ENCODE measurements around the gene ABHD17A.

ABHD17A gene

DNA sequence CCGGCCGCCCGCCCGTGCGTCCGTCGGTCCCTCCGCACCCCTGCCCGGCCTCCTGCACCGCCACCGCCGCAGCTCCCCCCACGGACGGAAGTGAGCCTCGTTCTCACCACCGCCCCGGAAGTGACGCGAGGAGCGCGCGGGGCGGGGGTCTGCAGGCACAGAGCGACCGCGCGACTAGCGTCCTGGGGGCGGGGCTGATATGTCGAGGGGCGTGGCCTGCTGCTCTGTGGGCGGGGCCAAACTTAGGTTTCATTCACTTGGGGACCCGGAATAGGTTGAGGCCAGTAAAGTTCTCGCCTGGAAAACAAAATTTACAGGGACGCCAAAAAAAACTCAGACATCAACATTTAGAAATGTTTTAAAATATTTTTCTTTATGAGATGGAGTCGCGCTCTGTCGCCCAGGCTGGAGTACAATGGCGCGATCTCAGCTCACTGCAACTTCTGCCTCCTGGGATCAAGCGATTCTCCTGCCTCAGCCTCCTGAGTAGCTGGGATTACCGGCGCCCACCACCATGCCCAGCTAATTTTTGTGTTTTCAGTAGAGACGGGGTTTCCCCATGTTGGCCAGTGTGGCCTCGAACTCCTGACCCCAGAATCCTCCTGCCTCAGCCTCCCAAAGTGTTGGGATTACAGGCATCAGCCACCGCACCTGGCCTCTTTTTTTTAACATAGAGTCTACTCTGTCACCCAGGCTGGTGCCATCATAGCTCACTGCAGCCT, at the start of gene ABHD17A:
TSS of gene ABHD17A (minus strand) at position 99 of the 722 bp plus-strand sequence. CDS start 3,930 bp downstream, outside the sequence.
- DNase-seq = peak; percentile 95

DNA sequence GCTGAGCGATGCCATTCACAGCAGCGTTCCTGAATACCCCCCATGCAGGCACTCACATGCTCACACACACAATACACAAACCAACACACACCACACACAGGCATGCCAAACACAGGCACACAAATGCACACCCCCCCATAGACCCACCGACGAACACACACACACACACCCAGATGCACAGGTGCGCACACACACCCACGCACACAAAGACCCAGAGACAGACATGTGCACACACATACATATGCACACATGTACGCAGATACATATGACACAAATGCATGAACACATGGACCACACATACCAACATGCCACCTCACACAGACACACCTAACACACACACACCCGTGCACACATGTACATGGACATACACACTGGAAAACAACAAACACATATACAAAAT, 48.6 kb upstream of the ABHD17A start:
- no peak for DNase-seq

DNA sequence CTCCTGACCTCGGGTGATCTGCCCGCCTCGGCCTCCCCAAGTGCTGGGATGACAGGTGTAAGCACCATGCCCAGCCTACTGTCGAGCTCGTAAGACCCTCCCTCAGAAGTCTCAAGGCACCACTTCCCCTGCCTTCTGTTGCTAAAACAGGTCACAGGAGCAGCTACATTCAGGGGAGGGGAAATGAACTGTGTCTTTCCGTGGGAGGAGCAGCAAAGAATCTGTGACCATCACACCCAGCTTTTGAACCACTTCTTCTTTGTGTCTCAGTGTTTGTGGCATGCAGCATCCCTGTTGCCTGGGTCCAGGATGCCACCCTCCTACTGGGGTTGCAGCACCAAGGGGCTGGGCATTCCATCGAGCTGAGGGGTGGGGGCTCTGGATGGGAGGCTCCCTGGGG, 47.9 kb upstream of the ABHD17A start:
- DNase-seq = no peak

DNA sequence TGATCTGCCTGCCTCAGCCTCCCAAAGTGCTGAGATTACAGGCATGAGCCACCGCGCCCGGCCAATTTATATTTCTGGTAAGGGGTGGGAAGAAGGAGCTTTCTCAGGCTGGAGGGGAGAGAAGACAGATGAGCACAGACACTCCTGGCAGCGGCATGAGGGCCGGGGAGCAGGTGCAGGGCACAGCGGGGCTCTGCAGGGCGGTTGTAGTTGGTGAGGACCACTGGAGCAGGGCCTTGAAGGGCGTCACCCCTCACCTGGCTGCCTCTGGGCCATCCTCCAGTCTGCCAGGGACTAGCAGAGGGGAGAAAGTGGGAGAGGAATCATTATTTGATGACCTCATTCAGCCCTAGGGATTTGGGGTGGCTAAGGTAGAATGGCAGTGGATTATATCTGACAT, 47.1 kb upstream of the ABHD17A start:
- no peak for DNase-seq

DNA sequence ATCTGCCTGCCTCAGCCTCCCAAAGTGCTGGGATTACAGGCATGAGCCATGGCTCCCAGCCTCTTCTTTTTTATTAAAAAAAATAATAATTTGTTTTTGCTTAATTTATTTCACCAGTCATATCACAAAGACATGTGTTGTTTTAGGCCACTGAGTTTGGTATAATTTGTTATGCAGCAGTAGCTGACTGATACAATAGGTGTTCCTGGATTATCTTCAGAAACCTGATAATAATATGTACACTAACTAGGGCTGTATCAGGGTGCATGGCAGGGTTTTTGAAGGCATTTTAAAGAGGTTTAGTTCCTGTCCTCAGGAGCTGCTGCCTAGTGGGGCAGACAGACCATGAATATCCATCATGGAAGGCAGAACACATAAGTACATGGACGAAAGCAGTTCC, 46.1 kb upstream of the ABHD17A start:
- no peak for DNase-seq

DNA sequence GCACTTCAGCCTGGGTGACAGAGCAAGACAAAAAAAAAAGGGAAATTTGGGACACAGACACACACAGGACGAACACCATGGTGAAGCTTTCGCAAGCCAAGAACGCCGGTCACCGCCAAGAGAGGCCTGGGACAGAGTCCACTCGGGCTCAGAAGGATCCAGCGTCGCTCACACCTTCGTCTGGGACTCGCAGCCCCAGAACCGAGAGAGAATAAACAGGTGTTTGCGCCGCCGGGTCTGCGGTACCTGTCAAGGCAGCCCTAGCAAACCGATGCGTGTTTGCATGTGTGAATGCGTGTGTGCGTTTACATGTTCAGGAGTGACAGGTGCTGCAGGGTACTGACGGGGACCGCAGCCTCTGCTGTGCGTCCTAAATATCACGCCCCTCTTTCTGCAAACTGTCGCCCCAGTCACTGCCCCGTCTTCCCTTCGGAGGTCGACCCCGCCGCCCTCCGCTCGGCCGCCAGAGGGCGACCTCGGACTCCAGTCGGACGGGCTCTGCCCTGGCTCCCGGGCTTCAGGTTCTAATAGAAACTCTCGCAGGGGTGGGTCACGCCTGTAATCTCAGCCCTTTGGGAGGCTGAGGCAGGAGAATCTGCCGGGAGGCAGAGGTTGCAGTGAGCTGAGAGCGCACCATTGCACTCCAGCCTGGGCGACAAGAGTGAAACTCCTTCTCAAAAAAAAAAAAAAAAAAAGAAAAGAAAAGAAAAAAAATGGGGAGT, 43.9 kb upstream of the ABHD17A start:
- peak; percentile 84 for DNase-seq

DNA sequence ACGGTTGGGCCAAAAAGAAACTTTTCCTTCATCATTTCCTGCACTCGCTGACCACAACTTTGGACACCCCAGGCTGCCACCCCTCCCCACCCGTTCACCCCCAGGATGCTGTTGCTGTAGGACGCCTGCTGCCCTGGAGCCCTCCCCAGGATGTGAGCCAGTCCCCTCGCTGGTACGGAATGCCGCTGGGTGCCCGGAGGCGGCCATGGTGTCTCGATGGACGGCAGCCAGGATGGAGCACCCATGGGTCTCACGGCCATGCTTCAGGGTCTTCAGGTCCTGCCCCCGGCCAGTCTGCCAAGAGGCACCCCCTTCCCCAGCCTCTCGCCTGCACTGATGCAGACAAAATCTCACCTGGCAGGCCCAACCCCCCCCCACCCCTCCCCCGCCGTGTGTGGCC, 40.2 kb upstream of the ABHD17A start:
- no peak for DNase-seq

DNA sequence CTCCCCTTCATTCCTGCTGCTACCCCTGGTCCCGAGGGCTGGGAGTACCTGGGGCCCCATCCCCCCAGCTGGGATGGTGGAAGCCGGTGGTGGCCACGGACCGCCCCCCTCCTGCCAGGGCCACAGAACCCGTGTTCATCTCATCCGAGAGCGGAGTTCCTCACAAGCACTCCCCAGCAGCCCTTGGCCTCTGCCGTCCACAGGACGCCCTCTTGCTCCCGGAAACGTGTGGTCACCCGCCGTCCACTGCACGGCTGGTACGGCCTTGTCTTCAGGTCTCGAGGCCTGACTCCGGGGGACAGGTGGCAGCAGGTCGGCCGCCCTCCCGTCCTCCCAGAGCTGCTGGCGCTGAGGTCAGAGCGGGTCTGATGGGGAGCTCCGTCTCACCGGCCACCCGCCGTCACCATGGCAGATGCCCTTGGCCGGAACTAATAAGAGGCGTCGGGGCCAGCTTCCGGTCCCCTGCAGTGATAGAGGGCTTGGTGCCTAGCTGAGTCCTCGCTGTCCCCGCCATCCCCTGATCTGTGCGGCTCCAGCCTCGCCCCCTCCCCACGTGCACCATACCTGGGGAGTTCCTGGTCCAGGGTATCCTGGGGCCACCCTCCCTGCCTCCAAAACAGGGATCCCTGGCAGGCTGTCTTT, 39.1 kb upstream of the ABHD17A start:
- DNase-seq = no peak

DNA sequence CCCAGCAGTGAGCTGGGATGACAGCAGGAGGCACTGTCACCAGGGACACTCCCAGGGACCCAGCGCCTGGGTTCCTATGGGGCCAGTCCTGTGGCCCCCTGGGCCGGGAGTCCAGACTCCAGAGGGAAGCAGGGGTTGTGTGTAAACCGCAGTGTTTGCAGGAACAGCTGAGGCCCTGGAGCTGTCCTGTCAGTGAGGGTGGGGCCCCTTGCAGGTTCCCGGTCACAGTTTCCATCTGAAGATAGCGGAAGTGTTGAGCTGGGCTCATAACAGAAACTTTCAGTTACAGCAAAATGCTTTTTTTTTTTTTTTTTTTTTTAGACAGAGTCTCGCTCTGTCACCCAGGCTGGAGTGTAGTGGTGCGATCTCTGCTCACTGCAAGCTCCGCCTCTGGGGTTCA, 38.0 kb upstream of the ABHD17A start:
- DNase-seq = no peak

DNA sequence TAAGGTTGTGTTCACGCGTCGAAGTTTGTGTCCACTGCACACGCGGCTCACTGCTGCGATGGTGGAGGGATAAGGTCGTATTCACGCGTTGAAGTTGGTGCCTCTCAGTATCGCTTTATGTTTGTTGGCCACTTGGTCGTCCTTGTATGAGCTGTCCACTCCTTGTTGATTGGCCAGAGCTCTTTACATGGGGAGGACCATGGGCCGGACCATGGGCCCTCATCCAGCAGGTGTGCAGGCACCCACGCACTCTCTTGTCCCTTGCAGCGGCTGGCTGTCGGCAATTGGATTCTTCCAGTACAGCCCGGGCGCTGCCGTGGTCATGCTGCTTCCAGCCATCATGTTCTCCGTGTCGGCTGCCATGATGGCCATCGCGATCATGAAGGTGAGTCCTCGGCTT, 37.5 kb upstream of the ABHD17A start:
- no peak for DNase-seq

DNA sequence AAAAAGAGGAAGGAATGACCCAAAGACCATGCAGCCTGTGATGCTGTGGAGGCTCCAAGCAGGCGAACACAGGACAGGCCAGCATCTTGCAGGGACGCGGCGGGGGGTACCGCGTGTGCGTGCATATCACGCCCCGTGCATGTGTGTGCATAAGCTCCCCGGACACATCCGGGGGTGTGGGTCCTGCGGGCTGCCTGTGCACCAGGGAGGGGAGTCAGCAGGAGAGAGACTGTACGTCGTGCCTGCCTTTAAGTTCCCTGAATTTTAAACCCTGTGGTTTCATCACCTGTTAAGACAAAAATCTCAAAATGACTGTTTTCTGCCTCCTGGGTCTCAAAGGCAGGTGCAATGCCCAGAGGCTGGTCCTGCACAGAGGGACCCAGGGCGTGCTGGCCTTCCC, 36.5 kb upstream of the ABHD17A start:
- DNase-seq = no peak

DNA sequence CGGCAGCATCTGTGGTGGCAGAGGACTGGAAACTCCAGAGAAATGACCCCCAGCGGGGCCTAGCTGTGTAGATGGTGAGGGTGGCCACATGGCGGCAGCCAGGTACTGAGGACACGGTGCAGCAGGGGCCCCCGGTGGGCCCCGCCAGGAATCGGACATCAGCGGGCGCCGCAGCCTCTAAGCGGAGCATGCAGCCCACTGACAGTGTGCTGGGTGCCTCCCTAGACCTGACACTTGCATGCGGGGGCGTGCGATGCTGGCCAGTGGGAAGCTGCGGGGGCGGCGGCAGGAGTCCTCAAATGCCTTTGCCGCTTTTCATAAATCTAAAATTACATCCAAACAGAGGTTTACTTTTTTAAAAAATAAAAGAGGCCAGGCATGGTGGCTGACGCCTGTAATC, 36.0 kb upstream of the ABHD17A start:
- DNase-seq = no peak

DNA sequence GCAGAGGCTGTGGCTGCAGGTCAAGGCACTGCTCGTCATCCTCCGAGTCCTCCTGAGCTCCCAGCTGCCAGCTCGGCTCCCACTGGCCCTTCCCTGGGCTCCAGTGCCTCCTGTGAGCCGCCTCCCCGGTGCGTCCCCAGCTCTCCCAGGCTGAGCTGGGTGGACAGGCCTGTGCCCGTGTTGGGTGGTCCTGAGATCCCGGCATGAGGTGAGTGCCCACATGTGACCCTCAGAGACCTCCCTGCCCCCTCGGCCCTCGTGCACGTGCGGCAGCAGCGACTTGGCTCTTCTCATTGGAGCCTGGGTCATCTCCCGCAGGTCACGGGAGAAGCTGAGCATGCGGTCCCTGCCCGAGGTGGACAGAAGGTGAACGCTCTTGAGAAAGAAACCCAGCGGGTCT, 35.3 kb upstream of the ABHD17A start:
- DNase-seq = no peak

DNA sequence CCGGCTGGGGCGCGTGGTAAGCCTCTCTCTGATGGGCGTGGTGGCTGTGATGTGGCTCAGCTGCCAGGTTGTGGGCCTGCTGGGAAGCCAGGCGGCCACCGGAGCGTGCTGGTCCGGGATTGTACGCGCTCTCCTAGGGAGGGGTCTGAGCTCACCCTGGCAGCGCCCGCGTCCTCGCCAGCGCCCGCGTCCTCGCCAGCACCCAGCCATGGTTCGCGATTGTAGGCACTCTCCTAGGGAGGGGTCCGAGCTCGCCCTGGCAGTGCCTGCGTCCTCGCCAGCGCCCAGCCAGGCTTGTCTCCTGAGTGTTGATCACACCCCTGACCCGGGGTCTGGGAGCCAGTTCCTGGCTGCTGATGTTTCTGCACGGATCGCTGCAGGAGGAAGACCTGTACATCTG, 33.7 kb upstream of the ABHD17A start:
- DNase-seq = no peak

DNA sequence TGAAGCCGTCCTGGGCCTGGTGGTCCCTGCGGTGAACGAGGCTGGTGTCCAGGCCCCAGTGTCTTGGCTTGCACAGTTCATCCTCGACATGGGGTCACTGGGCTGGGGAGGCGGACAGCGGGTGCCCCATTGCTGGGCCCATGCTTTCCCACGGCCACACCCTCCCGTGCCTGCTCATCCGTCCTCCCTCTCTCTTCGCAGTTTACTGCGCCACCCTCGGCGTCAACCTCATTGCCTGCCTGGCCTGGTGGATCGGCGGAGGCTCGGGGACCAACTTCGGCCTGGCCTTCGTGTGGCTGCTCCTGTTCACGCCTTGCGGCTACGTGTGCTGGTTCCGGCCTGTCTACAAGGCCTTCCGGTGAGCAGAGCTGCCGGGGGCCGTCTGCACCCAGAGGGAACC, 32.6 kb upstream of the ABHD17A start:
- DNase-seq = no peak

DNA sequence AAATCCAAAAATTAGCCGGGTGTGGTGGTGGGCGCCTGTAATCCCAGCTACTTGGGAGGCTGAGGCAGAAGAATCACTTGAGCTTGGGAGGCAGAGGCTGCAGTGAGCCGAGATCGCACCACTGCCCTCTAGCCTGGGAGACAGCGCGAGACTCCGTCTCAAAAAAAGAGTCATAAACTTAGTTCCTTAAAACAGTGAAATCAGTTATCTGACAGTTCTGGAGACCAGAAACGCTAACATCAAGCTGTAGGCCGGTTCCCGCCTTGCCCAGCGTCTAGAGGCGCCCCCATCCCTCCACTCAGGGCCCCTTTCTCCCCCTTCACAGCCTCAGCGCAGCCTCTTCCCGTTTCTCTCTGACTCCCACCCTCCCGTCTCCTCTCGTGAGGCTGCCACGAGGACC, 31.9 kb upstream of the ABHD17A start:
- DNase-seq = no peak

DNA sequence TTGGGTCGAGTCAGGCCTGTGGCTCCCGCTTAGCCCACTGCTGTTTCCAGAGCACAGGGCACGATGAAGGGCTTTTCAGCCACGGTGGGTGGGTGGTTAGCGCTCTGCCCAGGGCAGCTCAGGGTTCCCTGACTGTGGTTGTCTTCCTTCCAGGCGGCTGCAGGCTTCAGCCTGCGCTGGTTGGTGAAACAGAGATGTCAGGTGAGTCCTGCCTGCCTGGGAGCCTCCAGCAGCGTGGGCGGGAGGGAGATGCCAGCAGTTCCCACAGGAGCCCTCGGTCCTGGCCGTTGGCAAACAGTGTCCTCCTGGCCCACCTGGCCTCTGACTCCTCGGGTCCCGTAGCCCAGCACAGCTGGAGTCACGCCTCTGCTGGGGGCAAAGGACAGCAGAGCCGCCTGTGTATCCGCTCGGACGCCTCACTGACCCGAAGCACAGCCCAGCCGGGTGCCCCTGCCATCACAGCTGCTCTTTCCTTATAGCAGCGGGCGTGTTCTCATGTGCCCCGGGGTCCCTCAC, 29.6 kb upstream of the ABHD17A start:
- DNase-seq = no peak

DNA sequence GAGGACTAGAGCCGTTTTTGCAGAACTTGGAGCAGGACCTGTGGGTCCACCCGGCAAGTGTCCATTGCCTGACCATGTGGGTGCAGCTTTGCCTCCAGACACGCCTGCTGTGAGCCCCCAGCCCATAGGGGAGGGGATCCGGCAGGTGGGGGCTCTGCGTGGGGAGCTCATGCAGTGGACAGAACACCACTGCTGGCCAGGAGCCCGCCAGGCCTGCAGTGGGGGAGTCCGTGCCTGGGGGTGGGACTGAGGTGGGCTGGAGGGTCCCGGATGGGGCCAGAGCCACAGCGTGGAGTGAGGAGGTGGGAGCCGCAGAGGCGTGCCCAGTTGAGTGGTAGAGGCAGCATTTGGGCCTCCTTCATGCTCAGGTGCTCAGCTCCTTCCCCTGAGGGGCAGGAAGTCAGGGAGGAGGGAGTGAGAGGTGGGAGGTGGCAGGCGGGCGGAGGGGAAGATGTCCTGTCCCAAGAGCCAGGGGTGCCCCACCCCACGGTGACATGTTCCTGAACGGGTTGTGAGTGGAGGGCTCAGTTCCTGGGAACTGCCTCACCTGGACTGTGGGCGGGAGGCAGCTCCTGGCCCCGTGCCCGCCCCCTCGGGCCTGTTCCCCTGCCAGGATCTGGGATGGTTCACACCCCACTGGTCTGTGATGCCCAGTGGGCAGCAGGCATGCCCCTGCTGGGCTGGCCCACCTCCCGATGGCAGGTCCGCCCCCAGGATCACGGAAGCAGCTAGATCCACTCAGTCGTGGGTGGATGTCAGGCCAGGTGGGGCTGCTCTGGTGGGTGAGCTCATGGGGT, 28.7 kb upstream of the ABHD17A start:
- no peak for DNase-seq

DNA sequence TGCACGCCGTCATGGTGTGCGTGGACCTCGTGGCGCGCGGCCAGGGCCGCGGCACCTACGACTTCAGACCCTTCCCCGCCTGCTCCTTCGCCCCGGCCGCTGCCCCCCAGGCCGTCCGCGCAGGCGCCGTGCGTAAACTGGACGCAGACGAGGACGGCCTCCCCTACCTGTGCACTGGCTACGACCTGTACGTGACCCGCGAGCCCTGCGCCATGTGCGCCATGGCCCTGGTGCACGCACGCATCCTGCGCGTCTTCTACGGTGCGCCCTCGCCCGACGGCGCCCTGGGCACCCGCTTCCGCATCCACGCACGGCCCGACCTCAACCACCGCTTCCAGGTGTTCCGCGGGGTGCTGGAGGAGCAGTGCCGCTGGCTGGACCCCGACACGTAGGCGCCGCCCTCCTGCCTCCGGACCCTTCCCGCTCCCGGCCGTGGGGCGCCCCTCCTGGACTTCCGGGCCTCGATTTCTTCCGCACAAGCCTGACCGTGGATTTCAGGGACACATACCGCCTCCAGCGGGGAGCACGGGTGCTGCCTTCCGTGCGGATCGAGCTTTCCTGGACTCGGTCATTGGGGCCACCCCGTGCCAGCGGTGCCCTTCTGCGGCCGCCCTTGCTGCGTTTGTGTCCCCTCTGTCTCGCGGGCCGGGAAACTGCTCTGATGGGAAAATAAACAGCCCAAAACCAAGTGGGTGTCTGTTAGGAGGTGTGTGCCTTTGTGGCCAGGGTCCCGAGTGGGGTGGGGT, 27.6 kb upstream of the ABHD17A start:
- DNase-seq = no peak

DNA sequence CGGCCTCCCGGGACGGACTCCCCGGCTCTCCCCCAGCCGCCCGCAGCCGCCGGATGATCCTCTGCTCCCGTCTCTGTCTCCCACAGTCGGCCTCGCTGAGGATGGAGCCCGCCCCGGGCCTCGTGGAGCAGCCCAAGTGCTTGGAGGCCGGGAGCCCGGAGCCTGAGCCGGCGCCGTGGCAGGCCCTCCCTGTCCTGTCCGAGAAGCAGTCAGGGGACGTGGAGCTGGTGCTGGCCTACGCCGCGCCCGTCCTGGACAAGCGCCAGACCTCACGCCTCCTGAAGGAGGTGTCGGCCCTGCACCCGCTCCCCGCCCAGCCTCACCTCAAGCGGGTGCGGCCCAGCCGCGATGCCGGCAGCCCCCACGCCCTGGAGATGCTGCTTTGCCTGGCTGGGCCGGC, 26.7 kb upstream of the ABHD17A start:
- no peak for DNase-seq

DNA sequence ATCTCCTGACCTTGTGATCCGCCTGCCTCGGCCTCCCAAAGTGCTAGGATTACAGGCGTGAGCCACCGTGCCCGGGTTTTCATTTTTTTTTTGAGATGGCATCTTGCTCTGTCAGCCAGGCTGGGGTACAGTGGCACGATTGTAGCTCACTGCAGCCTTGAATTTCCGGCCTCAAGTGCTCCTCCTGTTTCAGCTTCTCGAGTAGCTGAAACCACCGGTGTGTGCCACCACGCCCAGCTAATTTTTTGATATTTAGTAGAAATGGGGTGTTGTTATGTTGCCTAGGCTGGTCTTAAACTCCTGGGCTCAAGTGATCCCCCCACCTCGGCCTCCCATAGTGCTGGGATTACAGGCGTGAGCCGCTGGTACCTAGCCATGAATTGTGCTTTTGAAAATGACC, 25.8 kb upstream of the ABHD17A start:
- DNase-seq = no peak

DNA sequence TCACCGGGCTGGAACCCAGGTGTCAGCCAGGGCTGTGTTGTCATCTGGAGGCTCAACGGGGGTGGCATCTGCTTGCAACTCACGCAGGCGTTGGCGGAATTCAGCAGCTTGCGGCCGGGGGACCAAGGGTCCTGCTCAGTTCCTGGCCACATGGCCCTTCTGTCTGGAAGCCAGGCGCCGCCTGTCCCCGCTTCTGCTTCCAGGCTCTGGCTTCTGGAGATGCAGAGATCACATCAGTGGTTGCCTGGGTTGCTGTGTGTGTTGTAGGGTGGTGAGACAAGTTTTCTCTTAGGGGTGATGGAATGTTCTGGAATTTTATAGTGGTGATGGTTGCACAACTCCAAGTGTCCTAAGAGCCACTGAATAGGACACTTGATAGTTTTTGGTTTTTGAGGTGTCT, 24.9 kb upstream of the ABHD17A start:
- no peak for DNase-seq

DNA sequence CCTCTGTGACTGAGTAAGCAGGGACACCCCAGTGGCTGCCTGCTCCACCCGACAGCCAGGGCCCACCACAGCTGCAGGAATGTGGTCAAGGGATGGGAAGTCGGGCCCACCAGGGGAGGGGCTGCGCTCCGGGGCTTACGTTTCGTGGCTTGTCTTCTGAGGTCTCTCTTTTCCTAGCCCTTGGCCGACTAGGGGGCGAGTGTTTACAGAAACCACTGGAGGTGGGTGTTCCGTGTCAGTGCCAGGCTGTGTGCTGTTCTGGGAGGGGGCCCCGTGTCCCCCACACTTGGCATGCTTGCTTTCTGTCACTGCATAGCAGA, 24.4 kb upstream of the ABHD17A start:
- DNase-seq = no peak
